GM23338 (cell line): Measurements from ENCODE around the gene NOTCH3. TPM values are rescaled to one million over a fixed set of nuclear protein-coding genes. Genes with fewer than 3 reads are reported as not detected.

Experiments used
- ATAC-seq: fragments of 200-7000 bp; cut with Tn5 transposase; 3 replicates; pipeline ENCODE4 v1.9.1; 2020
- DNase-seq: peaks from one replicate; pipeline ENCODE4 v3.0.0-alpha.2; 2015; ENCODE audit warnings: low spot score
- H2AFZ ChIP-seq: fragments of 200-600 bp; sonication (generic); 2 replicates; pipeline ENCODE4 v1.8.0; 2016; ENCODE audit warnings: antibody characterized with exemption, mild to moderate bottlenecking, moderate library complexity
- H3F3A ChIP-seq: fragments of 200-600 bp; sonication (generic); replicated peaks from 2 replicates; pipeline ENCODE4 v1.8.0; 2017; ENCODE audit warnings: antibody characterized with exemption, mixed run types, low read depth
- H3K27ac ChIP-seq: fragments of 200-600 bp; sonication (generic); 2 replicates; pipeline ENCODE4 v1.6.1; 2016; ENCODE audit warnings: low read depth
- H3K27me3 ChIP-seq: fragments of 200-600 bp; sonication (generic); 2 replicates; pipeline ENCODE4 v1.8.0; 2016; ENCODE audit warnings: mild to moderate bottlenecking, mixed run types, moderate library complexity; ENCODE audit not compliant: insufficient read depth
- H3K36me3 ChIP-seq: fragments of 200-600 bp; sonication (generic); 2 replicates; pipeline ENCODE4 v1.8.0; 2016; ENCODE audit warnings: mild to moderate bottlenecking; ENCODE audit not compliant: insufficient read depth
- H3K4me1 ChIP-seq: fragments of 200-600 bp; sonication (generic); 2 replicates; pipeline ENCODE4 v1.8.0; 2016; ENCODE audit warnings: mild to moderate bottlenecking, moderate library complexity; ENCODE audit not compliant: insufficient read depth
- H3K4me2 ChIP-seq: fragments of 200-600 bp; sonication (generic); 2 replicates; pipeline ENCODE4 v1.7.1; 2017; ENCODE audit warnings: mixed run types
- H3K4me3 ChIP-seq: fragments of 200-600 bp; sonication (generic); 2 replicates; pipeline ENCODE4 v1.6.1; 2016; ENCODE audit warnings: mixed run types
- H3K79me2 ChIP-seq: fragments of 200-600 bp; sonication (generic); replicated peaks from 2 replicates; pipeline ENCODE4 v1.8.0; 2017; ENCODE audit warnings: mild to moderate bottlenecking; ENCODE audit not compliant: insufficient read depth
- H3K9me2 ChIP-seq: fragments of 200-600 bp; sonication (generic); 2 replicates; pipeline ENCODE4 v1.8.0; 2017; ENCODE audit not compliant: insufficient read depth
- H4K20me1 ChIP-seq: fragments of 200-600 bp; sonication (generic); replicated peaks from 2 replicates; pipeline ENCODE4 v1.8.0; 2017; ENCODE audit warnings: mild to moderate bottlenecking; ENCODE audit not compliant: insufficient read depth
- H3K27ac Mint-ChIP-seq: 2 replicates; pipeline ENCODE4 v1.8.0; 2020; ENCODE audit warnings: inconsistent platforms, mild to moderate bottlenecking, moderate library complexity, mixed read lengths
- H3K27me3 Mint-ChIP-seq: 3 replicates; pipeline ENCODE4 v1.8.0; 2022; ENCODE audit warnings: low read depth, mild to moderate bottlenecking, moderate library complexity, mixed read lengths, inconsistent platforms; ENCODE audit not compliant: insufficient read depth, poor library complexity
- H3K36me3 Mint-ChIP-seq: 3 replicates; pipeline ENCODE4 v1.8.0; 2021; ENCODE audit warnings: low read depth, mild to moderate bottlenecking, inconsistent platforms, moderate library complexity, mixed read lengths
- H3K4me1 Mint-ChIP-seq: 3 replicates; pipeline ENCODE4 v1.8.0; 2020; ENCODE audit warnings: mild to moderate bottlenecking, inconsistent platforms, mixed read lengths
- H3K4me3 Mint-ChIP-seq: 3 replicates; pipeline ENCODE4 v1.8.0; 2021; ENCODE audit warnings: moderate library complexity, mild to moderate bottlenecking, inconsistent platforms, mixed read lengths
- H3K9me3 Mint-ChIP-seq: 3 replicates; pipeline ENCODE4 v1.8.0; 2020; ENCODE audit warnings: moderate library complexity, mild to moderate bottlenecking, inconsistent platforms, mixed read lengths
- CREB1 ChIP-seq: fragments of 250-450 bp; sonication (Bioruptor Pico); IDR thresholded peaks from 2 replicates; pipeline ENCODE4 v1.5.0; 2020; ENCODE audit warnings: low read depth, mild to moderate bottlenecking, moderate library complexity
- EZH2 ChIP-seq: fragments of 200-600 bp; sonication (generic); IDR thresholded peaks from one replicate; pipeline ENCODE4 v1.8.0; 2017; ENCODE audit warnings: antibody characterized with exemption, mild to moderate bottlenecking, low read depth; ENCODE audit not compliant: unreplicated experiment
- EZH2phosphoT487 ChIP-seq: fragments of 200-600 bp; sonication (generic); IDR thresholded peaks from one replicate; pipeline ENCODE4 v1.8.1; 2018; ENCODE audit warnings: antibody characterized with exemption; ENCODE audit not compliant: unreplicated experiment
- NANOG ChIP-seq: IDR thresholded peaks from 2 replicates; pipeline ENCODE4 v1.6.1; 2016; ENCODE audit warnings: antibody characterized with exemption, borderline replicate concordance
- REST ChIP-seq: IDR thresholded peaks from one replicate; pipeline ENCODE4 v1.6.1; 2018; ENCODE audit warnings: antibody characterized with exemption; ENCODE audit not compliant: unreplicated experiment
- ZNF114 ChIP-seq: fragments of 250-450 bp; sonication (Bioruptor Pico); IDR thresholded peaks from 2 replicates; pipeline ENCODE4 v1.5.0; 2020; ENCODE audit warnings: mild to moderate bottlenecking, moderate library complexity
- ZNF462 ChIP-seq: fragments of 250-450 bp; sonication (Bioruptor Pico); IDR thresholded peaks from 2 replicates; pipeline ENCODE4 v1.5.0; 2020; ENCODE audit warnings: mild to moderate bottlenecking, moderate library complexity
- polyA plus RNA-seq: library from polyadenylated mRNA; unstranded; fragments of >200 nt; fragmentation: Nextera tagmentation; extraction: Ambion mirVana; gene quantifications from 2 replicates; pipeline ENCODE4 v1.2.1, GENCODE V29; 2016
- total RNA-seq: library from RNA; depleted of rRNA; stranded (reverse); fragments of >200 nt; shearing (Covaris generic); gene quantifications from 2 replicates; pipeline ENCODE4 v1.2.3, GENCODE V29; 2014
- TF ChIP-seq, protein P1 (sequence below): IDR thresholded peaks from 2 replicates; pipeline ENCODE4 v1.6.1; 2016; ENCODE audit warnings: antibody characterized with exemption

Gene NOTCH3
- total and polyA plus RNA-seq, 2 experiments from 2014 or later = 24.3 to 172 TPM

- TF ChIP-seq REST = no peak
- TF ChIP-seq NANOG = no peak
- TF ChIP-seq EZH2 = no peak
Measured at GRCh38 chr19:15129856-15130585, 70.8 kb downstream of the NOTCH3 start (continued).

DNA sequence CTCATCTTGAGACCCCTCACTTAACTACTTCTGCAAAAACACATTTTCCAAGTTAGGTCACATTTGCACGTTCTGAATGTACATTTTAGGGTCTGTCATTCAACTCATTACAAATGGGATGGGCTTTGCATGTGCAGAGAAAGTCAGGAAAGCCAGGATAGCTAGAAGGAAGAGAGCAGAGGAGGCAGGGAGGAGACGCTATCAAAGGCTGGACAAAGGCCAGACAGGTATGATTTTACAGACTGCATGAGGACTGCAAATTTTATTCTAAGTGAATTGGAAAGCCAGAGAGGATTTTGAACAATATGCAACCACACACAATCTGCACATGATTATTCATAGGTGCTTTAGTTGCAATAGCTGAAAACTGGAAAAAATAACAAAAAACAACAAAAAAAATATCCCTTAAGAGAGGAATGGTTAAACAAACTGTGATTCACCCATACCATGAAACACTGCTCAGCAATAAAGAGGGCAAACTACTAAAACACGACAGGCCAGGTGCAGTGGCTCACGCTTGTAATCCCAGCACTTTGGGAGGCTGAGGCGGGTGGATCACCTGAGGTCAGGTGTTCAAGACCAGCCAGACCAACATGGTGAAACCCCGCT is 72.5 kb downstream of the NOTCH3 start:
- H3K4me3 ChIP-seq = no peak overlapping the region
- Mint-ChIP-seq H3K4me3 (no peak overlapping the region), H3K36me3 (0 out of 3 replicates have a peak, but pooled peaks cover under 1% of the 10 kb centered on the region), H3K27me3 (peaks cover 23% of the 10 kb centered on the region), H3K9me3 (no peaks in the 10 kb centered on the region), H3K4me1 (peaks cover 6% of the 10 kb centered on the region; the same call in 1 of the 3 replicates), H3K27ac (no peak overlapping the region)
- H3K27me3 ChIP-seq = no peaks in the 10 kb centered on the region
- 0 out of 2 replicates have a peak, but pooled peaks cover 3% of the 10 kb centered on the region for H3K4me1 ChIP-seq
- no peak overlapping the region for H3K4me2 ChIP-seq
- no peak overlapping the region for H2AFZ ChIP-seq
- no peak for DNase-seq
- H3K27ac ChIP-seq = no peak overlapping the region
- no peak for ATAC-seq
- no peaks in the 10 kb centered on the region for H4K20me1 ChIP-seq
- H3F3A ChIP-seq = 0 out of 2 replicates have a peak, but pooled peaks cover 6% of the 10 kb centered on the region
- no peaks in the 10 kb centered on the region for H3K9me2 ChIP-seq
- no peaks in the 10 kb centered on the region for H3K36me3 ChIP-seq
- peaks cover 10% of the 10 kb centered on the region for H3K79me2 ChIP-seq
- TF ChIP-seq CREB1 (CRISPR knock-in tag) (no peak), EZH2phosphoT487 (no peak), ZNF114 (CRISPR knock-in tag) (no peak), NANOG (no peak), ZNF462 (CRISPR knock-in tag) (no peak), REST (no peak)
- TF ChIP-seq, protein P1, sequence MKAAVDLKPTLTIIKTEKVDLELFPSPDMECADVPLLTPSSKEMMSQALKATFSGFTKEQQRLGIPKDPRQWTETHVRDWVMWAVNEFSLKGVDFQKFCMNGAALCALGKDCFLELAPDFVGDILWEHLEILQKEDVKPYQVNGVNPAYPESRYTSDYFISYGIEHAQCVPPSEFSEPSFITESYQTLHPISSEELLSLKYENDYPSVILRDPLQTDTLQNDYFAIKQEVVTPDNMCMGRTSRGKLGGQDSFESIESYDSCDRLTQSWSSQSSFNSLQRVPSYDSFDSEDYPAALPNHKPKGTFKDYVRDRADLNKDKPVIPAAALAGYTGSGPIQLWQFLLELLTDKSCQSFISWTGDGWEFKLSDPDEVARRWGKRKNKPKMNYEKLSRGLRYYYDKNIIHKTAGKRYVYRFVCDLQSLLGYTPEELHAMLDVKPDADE = no peak
